A673 (cell line): Measurements from ENCODE around the gene KIFC3.

Experiments used
- CTCF ChIP-seq: fragments of 300-800, 200-600 bp; sonication (generic); conservative IDR thresholded peaks from 2 replicates; pipeline ENCODE4 v1.5.1; 2017; ENCODE audit warnings: low read depth, mild to moderate bottlenecking, antibody characterized with exemption, low read length, moderate library complexity, mixed read lengths
- EZH2 ChIP-seq: fragments of 200-600 bp; sonication (generic); IDR thresholded peaks from 2 replicates; pipeline ENCODE4 v1.6.1; 2017; ENCODE audit warnings: borderline replicate concordance, low read depth, mild to moderate bottlenecking, mixed read lengths, antibody characterized with exemption, low read length; ENCODE audit not compliant: poor library complexity, severe bottlenecking

- TF ChIP-seq EZH2 (no peak), CTCF (no peak)
Measured at GRCh38 chr16:57754354-57755060, 47.8 kb downstream of the KIFC3 start.
